ACC112 (cell line): ENCODE measurements around the gene MYBPC3.

ENCODE experiments used
- H2AFZ ChIP-seq: fragments of 200-600 bp; sonication (generic); one replicate; pipeline ENCODE4 v1.6.0; 2017; ENCODE audit warnings: antibody characterized with exemption, low read length; ENCODE audit not compliant: unreplicated experiment
- H3K27ac ChIP-seq: fragments of 200-600 bp; sonication (generic); 2 replicates; pipeline ENCODE4 v1.5.1; 2014; ENCODE audit warnings: low read depth, mild to moderate bottlenecking, antibody characterized with exemption, low read length, moderate library complexity
- H3K27me3 ChIP-seq: fragments of 200-600 bp; sonication (generic); 2 replicates; pipeline ENCODE4 v1.6.1; 2014; ENCODE audit warnings: mild to moderate bottlenecking, antibody characterized with exemption, low read length, moderate library complexity, mixed read lengths; ENCODE audit not compliant: insufficient read depth
- H3K36me3 ChIP-seq: fragments of 200-600 bp; sonication (generic); 2 replicates; pipeline ENCODE4 v1.6.1; 2016; ENCODE audit warnings: mild to moderate bottlenecking, antibody characterized with exemption, low read length, moderate library complexity, mixed read lengths; ENCODE audit not compliant: insufficient read depth
- H3K4me1 ChIP-seq: fragments of 200-600 bp; sonication (generic); one replicate; pipeline ENCODE4 v1.6.1; 2016; ENCODE audit warnings: low read length, mixed read lengths; ENCODE audit not compliant: insufficient read depth, unreplicated experiment, control insufficient read depth
- H3K4me3 ChIP-seq: fragments of 200-600 bp; sonication (generic); 2 replicates; pipeline ENCODE4 v1.5.1; 2014; ENCODE audit warnings: mild to moderate bottlenecking, low read depth, low read length
- H3K79me2 ChIP-seq: fragments of 200-600 bp; sonication (generic); one replicate; pipeline ENCODE4 v1.6.0; 2016; ENCODE audit warnings: low read length; ENCODE audit not compliant: control insufficient read depth, unreplicated experiment, insufficient read depth

MYBPC3 gene

GRCh38 chr11:47348131-47348802 is 4.2 kb downstream of the MYBPC3 start:
- Histone ChIP-seq H3K4me1 (no peaks in the 10 kb centered on the region), H3K27me3 (no peaks in the 10 kb centered on the region), H3K79me2 (no peaks in the 10 kb centered on the region), H3K27ac (no peak overlapping the region), H2AFZ (no peak overlapping the region), H3K4me3 (no peak overlapping the region), H3K36me3 (no peaks in the 10 kb centered on the region)

GRCh38 chr11:47347137-47347536 is 5.4 kb downstream of the MYBPC3 start:
- Histone ChIP-seq H3K79me2 (no peaks in the 10 kb centered on the region), H3K4me3 (no peak overlapping the region), H3K4me1 (no peaks in the 10 kb centered on the region), H3K36me3 (no peaks in the 10 kb centered on the region), H3K27me3 (no peaks in the 10 kb centered on the region), H2AFZ (no peak overlapping the region), H3K27ac (no peak overlapping the region)

GRCh38 chr11:47345890-47346563 is 6.5 kb downstream of the MYBPC3 start:
- Histone ChIP-seq H3K36me3 (no peaks in the 10 kb centered on the region), H2AFZ (no peak overlapping the region), H3K27me3 (no peaks in the 10 kb centered on the region), H3K4me1 (no peaks in the 10 kb centered on the region), H3K27ac (no peak overlapping the region), H3K79me2 (no peaks in the 10 kb centered on the region), H3K4me3 (no peak overlapping the region)

GRCh38 chr11:47342854-47343253 is 9.6 kb downstream of the MYBPC3 start:
- Histone ChIP-seq H2AFZ (no peak overlapping the region), H3K36me3 (no peaks in the 10 kb centered on the region), H3K79me2 (no peaks in the 10 kb centered on the region), H3K27me3 (no peaks in the 10 kb centered on the region), H3K4me3 (no peak overlapping the region), H3K27ac (no peak overlapping the region), H3K4me1 (no peaks in the 10 kb centered on the region)

GRCh38 chr11:47342036-47342803 is 10.3 kb downstream of the MYBPC3 start:
- no peak overlapping the region for H2AFZ ChIP-seq
- H3K27ac ChIP-seq: no peak overlapping the region
- H3K27me3 ChIP-seq: no peaks in the 10 kb centered on the region
- no peaks in the 10 kb centered on the region for H3K36me3 ChIP-seq
- no peaks in the 10 kb centered on the region for H3K4me1 ChIP-seq
- no peak overlapping the region for H3K4me3 ChIP-seq
- H3K79me2 ChIP-seq: no peaks in the 10 kb centered on the region

GRCh38 chr11:47340980-47341775 is 11.3 kb downstream of the MYBPC3 start:
- no peak overlapping the region for H3K4me3 ChIP-seq
- no peaks in the 10 kb centered on the region for H3K4me1 ChIP-seq
- no peak overlapping the region for H3K27ac ChIP-seq
- H3K27me3 ChIP-seq: no peaks in the 10 kb centered on the region
- no peak overlapping the region for H2AFZ ChIP-seq
- H3K36me3 ChIP-seq: no peaks in the 10 kb centered on the region
- H3K79me2 ChIP-seq: no peaks in the 10 kb centered on the region

- no peak overlapping the region for H3K27ac ChIP-seq
- H2AFZ ChIP-seq: no peak overlapping the region
- H3K36me3 ChIP-seq: no peaks in the 10 kb centered on the region
- H3K4me1 ChIP-seq: no peaks in the 10 kb centered on the region
- H3K79me2 ChIP-seq: no peaks in the 10 kb centered on the region
- H3K4me3 ChIP-seq: no peak overlapping the region
- H3K27me3 ChIP-seq: no peaks in the 10 kb centered on the region
Measured at GRCh38 chr11:47340010-47340409, 12.5 kb downstream of the MYBPC3 start.

- Histone ChIP-seq H3K27ac (no peak overlapping the region), H3K36me3 (no peaks in the 10 kb centered on the region), H3K4me1 (no peaks in the 10 kb centered on the region), H3K27me3 (no peaks in the 10 kb centered on the region), H3K4me3 (no peak overlapping the region), H2AFZ (no peak overlapping the region), H3K79me2 (no peaks in the 10 kb centered on the region)
Measured at GRCh38 chr11:47338396-47339241, 13.9 kb downstream of the MYBPC3 start.

GRCh38 chr11:47337229-47337924 is 15.1 kb downstream of the MYBPC3 start:
- Histone ChIP-seq H2AFZ (no peak overlapping the region), H3K36me3 (no peaks in the 10 kb centered on the region), H3K4me3 (no peak overlapping the region), H3K27ac (no peak overlapping the region), H3K27me3 (no peaks in the 10 kb centered on the region), H3K4me1 (no peaks in the 10 kb centered on the region), H3K79me2 (no peaks in the 10 kb centered on the region)
